K562 (cell line): ENCODE results near the gene CHSY3. TPM values are rescaled to one million over a fixed set of nuclear protein-coding genes. Genes with fewer than 3 reads are reported as not detected.

Experiments
- ATAC-seq: fragments of 200-7000 bp; cut with Tn5 transposase; 3 replicates; pipeline ENCODE4 v1.9.1; 2020; ENCODE audit warnings: moderate library complexity
- BruUV-seq: library from RNA; stranded (reverse); fragments of 400-500 nt; replicated peaks from 2 replicates; lab custom pipeline; 2021; lab: Mats Ljungman, UMichigan
- CTCF ChIA-PET: fragments of 300-600 bp; formaldehyde crosslinking; extraction: SDS; loops from one replicate; lab custom pipeline; 2021; ENCODE audit warnings: low intra/inter-chr PET ratio; lab: Yijun Ruan, JAX
- POLR2A ChIA-PET: fragments of 300-600, 350-650 bp; sonication (Branson Sonifier 250); formaldehyde crosslinking; extraction: SDS; loops from one replicate; lab custom pipeline; 2021; ENCODE audit warnings: antibody characterized with exemption, inconsistent platforms; lab: Yijun Ruan, JAX
- DNase-seq, 4 experiments: peaks; one replicate each; pipeline versions ENCODE4 v3.0.0 to v3.0.0-alpha.2; 2011 to 2018; ENCODE audit warnings: low spot score in 3 of 4, mixed read lengths in 3 of 4; ENCODE audit errors: extremely low read depth in 1 of 4
- FAIRE-seq: peaks from 2 replicates; lab custom pipeline; 2011; peaks lifted over from hg19 to GRCh38; lab: Jason Lieb, UNC
- H2AFZ ChIP-seq: 2 replicates; pipeline ENCODE4 v1.6.0; 2011; ENCODE audit warnings: low read depth, low read length, control low read depth, inconsistent platforms
- H3K27ac ChIP-seq: fragments of 200-600 bp; 3 replicates; pipeline ENCODE4 v1.8.0; 2011; ENCODE audit warnings: low read depth, mild to moderate bottlenecking, control low read depth, inconsistent platforms, low read length, moderate library complexity, mixed read lengths; ENCODE audit errors: extremely low read depth
- H3K27me3 ChIP-seq, 2 experiments: fragments of 300-600 bp in 1 of 2; 2 replicates in 1 of 2; 3 replicates in 1 of 2; pipeline versions ENCODE4 v1.6.0 to v1.8.0; 2011; ENCODE audit warnings: inconsistent platforms in 2 of 2, low read length in 2 of 2, mild to moderate bottlenecking in 1 of 2, mixed read lengths in 1 of 2, moderate library complexity in 1 of 2; ENCODE audit not compliant: control insufficient read depth in 2 of 2, insufficient read depth in 2 of 2
- H3K36me3 ChIP-seq: fragments of 300-600 bp; 3 replicates; pipeline ENCODE4 v1.8.0; 2011; ENCODE audit warnings: mild to moderate bottlenecking, low read length, inconsistent platforms; ENCODE audit not compliant: control insufficient read depth, insufficient read depth
- H3K4me1 ChIP-seq, 2 experiments: fragments of 200-600 bp in 1 of 2; replicated peaks in 1 of 2; 2 replicates in 1 of 2; 3 replicates in 1 of 2; pipeline versions ENCODE4 v1.5.1 to v1.8.0; 2011; ENCODE audit warnings: inconsistent platforms in 2 of 2, low read length in 2 of 2, mild to moderate bottlenecking in 1 of 2, mixed read lengths in 1 of 2, moderate library complexity in 1 of 2; ENCODE audit not compliant: control insufficient read depth in 2 of 2, insufficient read depth in 2 of 2
- H3K4me2 ChIP-seq: 2 replicates; pipeline ENCODE4 v1.6.1; 2011; ENCODE audit warnings: low read length, control low read depth, inconsistent platforms, mixed read lengths; ENCODE audit not compliant: insufficient read depth
- H3K4me3 ChIP-seq: fragments of 200-600 bp; sonication (generic), shearing (Covaris generic); 2 replicates; pipeline ENCODE4 v1.5.1; 2016; ENCODE audit warnings: control low read depth, inconsistent platforms
- H3K79me2 ChIP-seq: fragments of 200-600 bp; 3 replicates; pipeline ENCODE4 v1.8.0; 2011; ENCODE audit warnings: low read length, inconsistent platforms; ENCODE audit not compliant: control insufficient read depth, insufficient read depth
- H3K9ac ChIP-seq, 2 experiments: 2 replicates each; pipeline versions ENCODE4 v1.6.0 to v1.6.1; 2011; ENCODE audit warnings: low read depth in 2 of 2, low read length in 2 of 2, control low read depth in 1 of 2, inconsistent platforms in 1 of 2, mild to moderate bottlenecking in 1 of 2, mixed read lengths in 1 of 2; ENCODE audit not compliant: insufficient read depth in 1 of 2
- H3K9me1 ChIP-seq: one replicate; pipeline ENCODE4 v1.6.0; 2011; ENCODE audit warnings: inconsistent platforms, mild to moderate bottlenecking, low read length, moderate library complexity; ENCODE audit not compliant: control insufficient read depth, insufficient read depth
- H3K9me3 ChIP-seq: replicated peaks from 2 replicates; pipeline ENCODE4 v1.5.1; 2011; ENCODE audit warnings: low read depth, low read length, inconsistent platforms; ENCODE audit not compliant: control insufficient read depth, insufficient read depth
- H4K20me1 ChIP-seq: replicated peaks from 2 replicates; pipeline ENCODE4 v1.6.1; 2011; ENCODE audit warnings: low read length, inconsistent platforms, mixed read lengths; ENCODE audit not compliant: control insufficient read depth, insufficient read depth
- E2F3 ChIP-seq: fragments of 250-450 bp; sonication (Bioruptor Pico); IDR thresholded peaks from 2 replicates; pipeline ENCODE4 v1.4.0; 2020; ENCODE audit warnings: mild to moderate bottlenecking
- HMGN3 ChIP-seq: IDR thresholded peaks from 2 replicates; pipeline ENCODE4 v1.6.1; 2011; ENCODE audit warnings: borderline replicate concordance, low read depth, mild to moderate bottlenecking, mixed read lengths, low read length; ENCODE audit not compliant: insufficient read length; ENCODE audit errors: extremely low read depth
- MBD2 ChIP-seq: sonication (generic); IDR thresholded peaks from 2 replicates; pipeline ENCODE4 v1.6.1; 2016; ENCODE audit warnings: low read depth, borderline replicate concordance
- whole genome bisulfite sequencing: fragments of 100-300 bp; shearing (Covaris generic); methylation state at CpG from one replicate; pipeline ENCODE4 v1.1.6; 2016; ENCODE audit warnings: low coverage, mixed read lengths; ENCODE audit not compliant: insufficient coverage; ENCODE audit errors: missing lambda C conversion rate; 5-methylcytosine and 5-hydroxymethylcytosine counted together
- in situ Hi-C: fragments of 300-500 bp; cut with MboI; formaldehyde crosslinking; loops from 4 replicates; pipeline ENCODE4 v1.15.0; 2018; ENCODE audit warnings: inconsistent platforms, mixed read lengths
- intact Hi-C: fragments of 100-400 bp; cut with micrococcal nuclease; formaldehyde crosslinking; loops from 2 replicates; pipeline ENCODE4 v1.14.2; 2022
- polyA plus RNA-seq, 8 experiments: library from polyadenylated mRNA; depleted of rRNA in 4 of 8; stranded (reverse) in 5 of 8; unstranded in 3 of 8; fragments of >200 nt; fragmentation: Nextera tagmentation in 2 of 8; fragmentation: Illumina TruSeq in 1 of 8; extraction: Ambion mirVana in 2 of 8; extraction: Trizol in 1 of 8; gene quantifications; 2 replicates each; pipeline versions ENCODE4 v1.2.1 to v1.2.3, GENCODE V29; 2011 to 2014; ENCODE audit warnings: inconsistent platforms in 1 of 8, missing spikeins in 1 of 8
- total RNA-seq, 7 experiments: library from RNA; depleted of rRNA in 6 of 7; stranded (reverse); fragments of >200 nt in 6 of 7; fragmentation: Illumina TruSeq in 2 of 7; extraction: Trizol in 2 of 7; gene quantifications; 2 replicates each; pipeline versions ENCODE4 v1.2.1 to v1.2.3, GENCODE V29; 2011 to 2021; ENCODE audit warnings: low replicate concordance in 1 of 7
- TF ChIP-seq, protein P1 (sequence below): fragments of 200-800 bp; sonication (Bioruptor generic); IDR thresholded peaks from 2 replicates; pipeline ENCODE4 v1.6.1; 2016; ENCODE audit warnings: missing genetic modification characterization, missing compliant biosample characterization

Gene CHSY3
- total and polyA plus RNA-seq, 9 of the 15 experiments (the other 6 are each of a cell fraction or from before 2014, with no cell fraction given): 0.04 TPM; not detected in 8

DNA sequence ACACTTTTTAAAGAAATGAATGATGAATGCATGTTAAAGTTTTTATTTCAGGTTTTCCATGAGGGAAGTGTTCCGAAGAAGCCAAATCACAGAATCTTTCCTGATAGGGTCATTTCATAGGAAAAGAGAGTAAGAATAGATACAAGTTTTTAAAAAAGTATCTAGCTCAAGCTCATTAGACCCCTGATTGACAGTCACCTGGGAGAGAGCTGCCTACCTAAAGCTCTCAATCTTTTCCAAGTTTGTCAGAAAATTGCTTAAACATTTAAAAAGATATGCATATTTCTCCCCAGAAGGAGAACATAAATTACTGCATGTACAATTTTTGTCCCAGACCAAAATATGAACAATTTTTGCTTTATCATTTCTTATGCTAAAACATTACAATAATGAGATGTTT, 47.9 kb upstream of the CHSY3 start (continued):
- TF ChIP-seq, protein P1, sequence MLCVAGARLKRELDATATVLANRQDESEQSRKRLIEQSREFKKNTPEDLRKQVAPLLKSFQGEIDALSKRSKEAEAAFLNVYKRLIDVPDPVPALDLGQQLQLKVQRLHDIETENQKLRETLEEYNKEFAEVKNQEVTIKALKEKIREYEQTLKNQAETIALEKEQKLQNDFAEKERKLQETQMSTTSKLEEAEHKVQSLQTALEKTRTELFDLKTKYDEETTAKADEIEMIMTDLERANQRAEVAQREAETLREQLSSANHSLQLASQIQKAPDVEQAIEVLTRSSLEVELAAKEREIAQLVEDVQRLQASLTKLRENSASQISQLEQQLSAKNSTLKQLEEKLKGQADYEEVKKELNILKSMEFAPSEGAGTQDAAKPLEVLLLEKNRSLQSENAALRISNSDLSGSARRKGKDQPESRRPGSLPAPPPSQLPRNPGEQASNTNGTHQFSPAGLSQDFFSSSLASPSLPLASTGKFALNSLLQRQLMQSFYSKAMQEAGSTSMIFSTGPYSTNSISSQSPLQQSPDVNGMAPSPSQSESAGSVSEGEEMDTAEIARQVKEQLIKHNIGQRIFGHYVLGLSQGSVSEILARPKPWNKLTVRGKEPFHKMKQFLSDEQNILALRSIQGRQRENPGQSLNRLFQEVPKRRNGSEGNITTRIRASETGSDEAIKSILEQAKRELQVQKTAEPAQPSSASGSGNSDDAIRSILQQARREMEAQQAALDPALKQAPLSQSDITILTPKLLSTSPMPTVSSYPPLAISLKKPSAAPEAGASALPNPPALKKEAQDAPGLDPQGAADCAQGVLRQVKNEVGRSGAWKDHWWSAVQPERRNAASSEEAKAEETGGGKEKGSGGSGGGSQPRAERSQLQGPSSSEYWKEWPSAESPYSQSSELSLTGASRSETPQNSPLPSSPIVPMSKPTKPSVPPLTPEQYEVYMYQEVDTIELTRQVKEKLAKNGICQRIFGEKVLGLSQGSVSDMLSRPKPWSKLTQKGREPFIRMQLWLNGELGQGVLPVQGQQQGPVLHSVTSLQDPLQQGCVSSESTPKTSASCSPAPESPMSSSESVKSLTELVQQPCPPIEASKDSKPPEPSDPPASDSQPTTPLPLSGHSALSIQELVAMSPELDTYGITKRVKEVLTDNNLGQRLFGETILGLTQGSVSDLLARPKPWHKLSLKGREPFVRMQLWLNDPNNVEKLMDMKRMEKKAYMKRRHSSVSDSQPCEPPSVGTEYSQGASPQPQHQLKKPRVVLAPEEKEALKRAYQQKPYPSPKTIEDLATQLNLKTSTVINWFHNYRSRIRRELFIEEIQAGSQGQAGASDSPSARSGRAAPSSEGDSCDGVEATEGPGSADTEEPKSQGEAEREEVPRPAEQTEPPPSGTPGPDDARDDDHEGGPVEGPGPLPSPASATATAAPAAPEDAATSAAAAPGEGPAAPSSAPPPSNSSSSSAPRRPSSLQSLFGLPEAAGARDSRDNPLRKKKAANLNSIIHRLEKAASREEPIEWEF (CRISPR knock-in tag): no peak
- TF ChIP-seq MBD2: no peak

DNA sequence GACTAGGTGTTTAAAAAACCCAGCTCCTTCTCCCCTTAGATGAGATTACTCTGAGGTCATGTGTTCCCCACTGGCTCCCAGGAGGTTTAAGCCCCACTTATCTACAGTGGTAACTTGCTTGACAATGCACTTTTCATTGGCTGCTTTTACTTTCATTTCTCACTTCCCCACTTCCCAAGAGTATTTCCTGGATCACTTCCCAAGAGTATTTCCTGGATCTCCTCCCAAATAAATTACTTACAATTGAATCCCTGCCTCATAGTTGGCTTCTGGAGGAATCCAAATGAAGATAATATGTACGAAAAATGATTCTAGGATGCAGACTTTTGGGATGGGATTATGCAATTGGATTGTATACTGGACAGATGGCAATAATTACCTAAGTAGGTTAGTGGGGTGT, 47.1 kb upstream of the CHSY3 start:
- no peak overlapping the region for H3K9ac ChIP-seq
- no peaks in the 10 kb centered on the region for H3K79me2 ChIP-seq
- 0% methylated on average over 1 of the region's 1 CpG for WGBS
- no peak overlapping the region for H3K27ac ChIP-seq
- H2AFZ ChIP-seq: no peak overlapping the region
- BruUV-seq: no TSS peak
- H3K36me3 ChIP-seq: no peaks in the 10 kb centered on the region
- no peak for FAIRE-seq
- intact Hi-C loops: no loop called here
- H4K20me1 ChIP-seq: no peaks in the 10 kb centered on the region
- CTCF ChIA-PET: no interaction called here
- no peaks in the 10 kb centered on the region for H3K27me3 ChIP-seq
- H3K4me3 ChIP-seq: no peak overlapping the region
- no peak overlapping the region for H3K4me2 ChIP-seq
- in situ Hi-C loops: no loop called here
- H3K4me1 ChIP-seq: no peaks in the 10 kb centered on the region
- TF ChIP-seq HMGN3: no peak
- no peak for TF ChIP-seq E2F3 (CRISPR knock-in tag)
- TF ChIP-seq, all 486 proteins: peak for 0
- H3K9me1 ChIP-seq: no peaks in the 10 kb centered on the region
- H3K9me3 ChIP-seq: no peaks in the 10 kb centered on the region; the same call in 1 of the 2 replicates
- POLR2A ChIA-PET: no interaction called here
- ATAC-seq (no peak), DNase-seq (no peak)
